GM10847 (cell line): ENCODE data around the gene PDCD4.

Source experiments
- POLR2A ChIP-seq: IDR thresholded peaks from 2 replicates; pipeline ENCODE4 v1.6.1; 2011; ENCODE audit not compliant: insufficient read length; ENCODE audit errors: extremely low read depth

Gene PDCD4

GRCh38 chr10:110916554-110917346 is 45.0 kb downstream of the PDCD4 start:
- no peak for TF ChIP-seq POLR2A

- no peak for TF ChIP-seq POLR2A
Observed at GRCh38 chr10:110918269-110918642, 46.5 kb downstream of the PDCD4 start.

GRCh38 chr10:110918643-110919348 is 47.1 kb downstream of the PDCD4 start, which contains the start of gene BBIP1:
BBIP1 (minus strand) TSS chr10:110919180; CDS start chr10:110918157, 1,023 bp downstream.
- TF ChIP-seq POLR2A: peak; percentile 58

- peak; percentile 84 for TF ChIP-seq POLR2A
Observed at GRCh38 chr10:110919349-110919931, 47.7 kb downstream of the PDCD4 start, which contains the start of gene SHOC2. SHOC2 (plus strand) TSS chr10:110919604; CDS start chr10:110964359, 44,755 bp downstream.

- TF ChIP-seq POLR2A: no peak
Observed at GRCh38 chr10:110919971-110920881, 48.5 kb downstream of the PDCD4 start.

GRCh38 chr10:110923856-110924493 is 52.2 kb downstream of the PDCD4 start:
- TF ChIP-seq POLR2A: no peak

GRCh38 chr10:110927461-110927860 is 55.7 kb downstream of the PDCD4 start:
- no peak for TF ChIP-seq POLR2A

GRCh38 chr10:110931769-110932381 is 60.1 kb downstream of the PDCD4 start:
- no peak for TF ChIP-seq POLR2A

GRCh38 chr10:110932505-110933180 is 60.9 kb downstream of the PDCD4 start:
- TF ChIP-seq POLR2A: no peak

- no peak for TF ChIP-seq POLR2A
Observed at GRCh38 chr10:110936757-110937156, 65.0 kb downstream of the PDCD4 start.

- no peak for TF ChIP-seq POLR2A
Observed at GRCh38 chr10:110939419-110939818, 67.7 kb downstream of the PDCD4 start.

GRCh38 chr10:110944792-110945396 is 73.2 kb downstream of the PDCD4 start:
- TF ChIP-seq POLR2A: no peak

GRCh38 chr10:110946496-110946895 is 74.8 kb downstream of the PDCD4 start:
- no peak for TF ChIP-seq POLR2A

- TF ChIP-seq POLR2A: no peak
Observed at GRCh38 chr10:110947061-110947595, 75.4 kb downstream of the PDCD4 start.
